HL-60 (cell line): ENCODE data around the gene NEDD4L.

Source experiments
- GABPA ChIP-seq: IDR thresholded peaks from 2 replicates; pipeline ENCODE4 v1.6.1; 2012; ENCODE audit warnings: low read depth
- TF ChIP-seq, protein P1 (sequence below): IDR thresholded peaks from one replicate; pipeline ENCODE4 v1.5.1; 2011; ENCODE audit warnings: low read length, control low read depth, inconsistent platforms; ENCODE audit not compliant: insufficient read depth
- TF ChIP-seq, protein P2 (sequence below): IDR thresholded peaks from 2 replicates; pipeline ENCODE4 v1.6.1; 2012; ENCODE audit warnings: low read depth; ENCODE audit not compliant: insufficient replicate concordance

DNA sequence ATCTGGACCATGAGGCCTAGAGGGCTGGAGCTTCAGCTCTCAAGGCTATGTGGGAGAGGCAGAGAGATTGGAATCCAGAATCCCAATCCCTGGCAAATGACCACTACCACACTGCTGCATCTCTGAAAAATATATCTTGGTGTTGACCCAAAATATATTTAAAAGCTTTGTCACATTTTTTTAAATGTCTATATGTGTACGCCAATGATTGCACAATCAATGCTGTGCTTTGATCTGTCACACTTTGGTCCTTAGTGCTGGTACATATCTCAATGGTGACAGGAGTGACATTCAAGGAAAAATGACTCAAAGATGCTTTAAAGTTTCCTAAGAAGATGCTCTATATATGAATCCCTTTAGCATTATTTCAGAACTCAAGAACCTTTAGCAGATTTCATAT is 31.7 kb upstream of the NEDD4L start:
- TF ChIP-seq, protein P1, sequence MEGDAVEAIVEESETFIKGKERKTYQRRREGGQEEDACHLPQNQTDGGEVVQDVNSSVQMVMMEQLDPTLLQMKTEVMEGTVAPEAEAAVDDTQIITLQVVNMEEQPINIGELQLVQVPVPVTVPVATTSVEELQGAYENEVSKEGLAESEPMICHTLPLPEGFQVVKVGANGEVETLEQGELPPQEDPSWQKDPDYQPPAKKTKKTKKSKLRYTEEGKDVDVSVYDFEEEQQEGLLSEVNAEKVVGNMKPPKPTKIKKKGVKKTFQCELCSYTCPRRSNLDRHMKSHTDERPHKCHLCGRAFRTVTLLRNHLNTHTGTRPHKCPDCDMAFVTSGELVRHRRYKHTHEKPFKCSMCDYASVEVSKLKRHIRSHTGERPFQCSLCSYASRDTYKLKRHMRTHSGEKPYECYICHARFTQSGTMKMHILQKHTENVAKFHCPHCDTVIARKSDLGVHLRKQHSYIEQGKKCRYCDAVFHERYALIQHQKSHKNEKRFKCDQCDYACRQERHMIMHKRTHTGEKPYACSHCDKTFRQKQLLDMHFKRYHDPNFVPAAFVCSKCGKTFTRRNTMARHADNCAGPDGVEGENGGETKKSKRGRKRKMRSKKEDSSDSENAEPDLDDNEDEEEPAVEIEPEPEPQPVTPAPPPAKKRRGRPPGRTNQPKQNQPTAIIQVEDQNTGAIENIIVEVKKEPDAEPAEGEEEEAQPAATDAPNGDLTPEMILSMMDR = no peak
- TF ChIP-seq GABPA = no peak
- TF ChIP-seq, protein P2, sequence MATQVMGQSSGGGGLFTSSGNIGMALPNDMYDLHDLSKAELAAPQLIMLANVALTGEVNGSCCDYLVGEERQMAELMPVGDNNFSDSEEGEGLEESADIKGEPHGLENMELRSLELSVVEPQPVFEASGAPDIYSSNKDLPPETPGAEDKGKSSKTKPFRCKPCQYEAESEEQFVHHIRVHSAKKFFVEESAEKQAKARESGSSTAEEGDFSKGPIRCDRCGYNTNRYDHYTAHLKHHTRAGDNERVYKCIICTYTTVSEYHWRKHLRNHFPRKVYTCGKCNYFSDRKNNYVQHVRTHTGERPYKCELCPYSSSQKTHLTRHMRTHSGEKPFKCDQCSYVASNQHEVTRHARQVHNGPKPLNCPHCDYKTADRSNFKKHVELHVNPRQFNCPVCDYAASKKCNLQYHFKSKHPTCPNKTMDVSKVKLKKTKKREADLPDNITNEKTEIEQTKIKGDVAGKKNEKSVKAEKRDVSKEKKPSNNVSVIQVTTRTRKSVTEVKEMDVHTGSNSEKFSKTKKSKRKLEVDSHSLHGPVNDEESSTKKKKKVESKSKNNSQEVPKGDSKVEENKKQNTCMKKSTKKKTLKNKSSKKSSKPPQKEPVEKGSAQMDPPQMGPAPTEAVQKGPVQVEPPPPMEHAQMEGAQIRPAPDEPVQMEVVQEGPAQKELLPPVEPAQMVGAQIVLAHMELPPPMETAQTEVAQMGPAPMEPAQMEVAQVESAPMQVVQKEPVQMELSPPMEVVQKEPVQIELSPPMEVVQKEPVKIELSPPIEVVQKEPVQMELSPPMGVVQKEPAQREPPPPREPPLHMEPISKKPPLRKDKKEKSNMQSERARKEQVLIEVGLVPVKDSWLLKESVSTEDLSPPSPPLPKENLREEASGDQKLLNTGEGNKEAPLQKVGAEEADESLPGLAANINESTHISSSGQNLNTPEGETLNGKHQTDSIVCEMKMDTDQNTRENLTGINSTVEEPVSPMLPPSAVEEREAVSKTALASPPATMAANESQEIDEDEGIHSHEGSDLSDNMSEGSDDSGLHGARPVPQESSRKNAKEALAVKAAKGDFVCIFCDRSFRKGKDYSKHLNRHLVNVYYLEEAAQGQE = no peak
